ENCODE measurements around the gene FKTN.

Gene FKTN

DNA sequence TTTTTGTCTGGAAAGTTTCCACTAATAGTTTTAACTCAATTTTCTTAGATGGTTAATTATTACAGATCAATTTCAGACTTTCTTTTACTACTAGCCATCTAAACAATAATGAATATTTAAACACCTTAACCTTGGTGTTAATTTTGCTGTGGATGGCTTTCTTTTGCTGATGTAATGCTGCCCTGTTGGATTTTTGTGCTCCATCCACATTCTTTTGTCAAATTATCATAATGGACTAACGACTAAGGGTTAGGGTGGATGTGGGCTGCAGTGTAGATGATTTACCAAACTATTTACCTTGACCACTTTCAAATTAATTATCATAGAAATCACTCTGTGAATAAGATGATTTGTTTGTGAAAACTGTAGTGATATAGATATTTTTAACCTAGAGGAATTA, 120.8 kb downstream of the FKTN start:
- no peak for DNase-seq (ENCODE audit: low read depth in 2 of 2)

DNA sequence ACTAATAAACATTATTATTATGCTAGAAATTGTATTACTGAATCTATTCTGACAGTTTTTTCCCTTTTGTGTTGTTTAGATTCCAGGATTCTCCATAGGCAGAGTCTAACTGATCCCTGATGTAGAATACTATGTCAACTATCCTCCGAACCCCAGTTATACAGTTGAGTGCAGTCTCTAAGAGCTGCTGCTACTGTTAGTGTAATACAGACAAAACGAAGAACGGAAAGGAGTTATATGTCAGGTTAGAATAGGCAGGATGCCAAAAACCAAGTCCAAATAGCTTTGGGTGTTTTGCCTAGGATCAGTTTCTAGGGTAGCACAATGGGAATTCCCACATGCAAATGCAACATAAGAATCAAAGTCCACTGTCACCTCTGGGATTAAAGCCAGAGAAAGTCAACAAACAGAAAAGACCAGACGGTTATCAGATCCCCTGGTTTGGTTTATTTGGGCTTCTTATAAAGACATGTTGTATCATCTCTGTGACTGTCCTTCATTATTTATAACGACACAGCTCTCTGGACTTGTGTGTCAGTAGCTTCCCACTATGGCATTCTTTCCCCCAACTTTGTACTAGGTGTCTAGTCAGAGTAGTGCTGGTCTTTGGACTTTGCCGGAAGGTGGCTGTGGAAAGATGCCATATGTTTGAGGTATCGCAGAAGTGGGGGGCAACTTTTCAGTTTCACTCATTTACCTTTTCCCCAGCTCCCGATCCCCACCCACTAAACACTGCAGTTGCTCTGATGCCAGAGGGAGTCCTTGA, 121.5 kb downstream of the FKTN start:
- DNase-seq (ENCODE audit: low read depth in 2 of 2), result no peak

DNA sequence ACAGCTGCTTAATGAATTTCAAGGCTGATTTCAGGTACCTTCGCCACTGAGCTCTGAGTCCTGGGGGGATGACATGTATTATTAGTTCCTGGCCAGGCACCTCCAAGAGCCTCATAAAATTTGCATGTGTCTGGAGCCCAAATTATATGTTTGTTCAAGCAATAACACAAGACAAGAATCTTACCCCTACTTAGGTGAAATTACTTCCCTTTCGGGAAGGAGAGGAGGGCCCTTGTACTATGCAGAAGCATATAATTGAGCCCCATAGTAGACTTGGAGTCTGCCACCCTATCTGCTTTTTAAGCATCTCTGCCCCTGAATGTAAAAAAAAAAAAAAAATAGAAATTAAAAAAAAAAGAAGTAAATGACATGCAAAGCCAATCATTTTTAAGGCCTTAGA, 123.4 kb downstream of the FKTN start:
- DNase-seq (ENCODE audit: low read depth in 2 of 2), result no peak

DNA sequence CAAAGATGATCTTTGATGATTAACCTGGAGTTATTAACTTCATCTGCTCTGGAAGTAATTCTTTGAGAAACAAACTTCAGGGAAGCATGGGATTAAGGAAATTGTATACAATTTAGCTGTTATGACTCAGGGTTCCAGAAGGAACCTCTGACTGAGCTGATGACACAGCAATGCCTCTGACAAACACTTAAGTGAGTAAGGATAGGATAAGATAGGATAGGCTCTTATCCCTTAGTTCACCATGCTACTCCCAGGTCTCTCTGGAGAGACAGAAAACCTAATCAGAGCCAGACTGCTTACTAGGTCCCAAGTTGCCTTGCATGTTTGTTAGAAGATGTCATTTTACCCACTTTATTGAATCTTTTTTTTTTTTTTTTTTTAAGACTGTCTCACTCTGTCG, 123.8 kb downstream of the FKTN start:
- DNase-seq (ENCODE audit: low read depth in 2 of 2), result no peak

DNA sequence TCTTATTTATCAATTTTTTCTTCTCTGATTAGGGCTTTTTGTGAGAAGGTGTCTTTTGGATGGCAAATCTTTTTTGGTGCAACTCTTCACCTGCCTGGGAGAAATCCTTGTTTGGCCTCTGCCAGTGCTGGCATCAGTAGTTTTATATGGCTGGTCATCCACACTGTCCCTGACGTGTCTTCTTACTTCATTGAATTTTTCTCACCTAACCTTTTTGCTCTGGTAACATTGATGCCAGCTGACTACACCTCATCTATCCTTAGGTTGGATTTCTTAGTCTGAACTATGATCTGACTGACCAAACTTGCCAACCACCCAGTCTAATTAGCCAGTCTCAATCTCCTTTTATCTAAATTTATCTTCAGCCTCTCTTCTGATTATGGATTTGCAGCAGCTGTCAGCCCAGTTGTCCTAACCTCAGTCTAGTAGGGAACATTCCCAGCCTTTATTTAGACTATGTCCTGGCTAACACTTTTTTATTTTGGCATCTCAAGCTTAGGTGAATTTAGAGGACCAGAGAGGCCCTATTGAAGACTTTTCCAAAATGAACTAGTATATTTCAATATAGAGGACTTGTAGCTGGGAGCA, 125.9 kb downstream of the FKTN start:
- DNase-seq (ENCODE audit: low read depth in 2 of 2), result no peak

DNA sequence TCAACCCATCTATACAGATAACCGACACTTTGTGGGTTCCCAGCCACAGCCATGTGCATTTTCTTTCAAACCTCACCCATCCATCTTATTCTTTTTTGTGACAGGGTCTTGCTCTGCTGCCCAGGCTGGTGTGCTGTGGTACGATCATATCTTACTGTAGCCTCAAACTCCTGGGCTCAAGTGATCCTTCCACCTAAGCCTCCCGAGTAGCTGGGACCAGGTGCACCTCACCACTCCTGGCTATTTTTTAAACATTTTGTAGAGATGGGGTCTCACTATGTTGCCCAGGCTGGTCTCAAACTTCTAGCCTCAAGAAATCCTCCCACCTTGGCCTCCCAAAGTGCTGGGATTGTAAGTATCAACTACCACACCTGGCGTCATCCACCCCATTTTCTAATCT, 129.0 kb downstream of the FKTN start:
- DNase-seq (ENCODE audit: low read depth in 2 of 2), result no peak

All from fibroblast of skin of left biceps (primary cell).